ENCODE results near the gene HERC3. TPM values are rescaled to one million over a fixed set of nuclear protein-coding genes. Genes with fewer than 3 reads are reported as not detected.

Gene HERC3
- total and polyA plus RNA-seq, 2 donors (not counting 3 experiments of a cell fraction or from before 2014, with no cell fraction given) = 6.3 to 21.2 TPM

GRCh38 chr4:88730811-88731210, 138.5 kb downstream of the HERC3 start:
- DNase-seq (ENCODE audit: low read depth, low spot score) (no peak), FAIRE-seq (no peak)
- H3K27ac ChIP-seq (ENCODE audit: insufficient read depth, low read depth, low read length) = no peak overlapping the region
- no TSS peak for BruUV-seq (replicated peaks)
- no peaks in the 10 kb centered on the region for H3K79me2 ChIP-seq (ENCODE audit: control insufficient read depth, insufficient read depth, low read length)
- no peaks in the 10 kb centered on the region for H3K9me1 ChIP-seq (replicated peaks; ENCODE audit: control insufficient read depth, extremely low read depth, insufficient read depth, low read length)
- peaks cover 6% of the 10 kb centered on the region in 2 experiments for H3K36me3 ChIP-seq (ENCODE audit: control insufficient read depth in 2 of 2, extremely low read depth in 1 of 2, insufficient read depth in 2 of 2, low read length in 2 of 2)
- no peak overlapping the region for H3K4me3 ChIP-seq (replicated peaks in 1 of 3; ENCODE audit: insufficient read depth in 1 of 3, low read depth in 1 of 3, low read length in 3 of 3)
- POLR2A ChIA-PET = no interaction called here
- CTCF ChIA-PET = interaction anchor here (0.7 to 2.2 kb wide), 3 partner anchors 28 to 60 kb away, joined by 3 to 9 read pairs (median 3); no protein-coding TSS in a partner anchor
- no peaks in the 10 kb centered on the region for H3K27me3 ChIP-seq (ENCODE audit: control insufficient read depth in 2 of 2, insufficient read depth in 2 of 2, low read length in 2 of 2)
- H2AFZ ChIP-seq (ENCODE audit: low read depth, low read length) = no peak overlapping the region
- H3K4me1 ChIP-seq (ENCODE audit: control insufficient read depth, extremely low read depth, insufficient read depth, low read length) = peaks cover 8% of the 10 kb centered on the region
- H4K20me1 ChIP-seq (replicated peaks; ENCODE audit: control insufficient read depth, extremely low read depth, insufficient read depth, low read length) = no peaks in the 10 kb centered on the region
- no peak overlapping the region for H3K9ac ChIP-seq (replicated peaks; ENCODE audit: extremely low read depth, insufficient read depth, low read length)
- dilution Hi-C loops (cut with MboI; ENCODE audit: extremely low pct_ligation_motif_present, low sequenced_read_pairs) (no loop called here), intact Hi-C loops (cut with micrococcal nuclease) (no loop called here)
- no peak overlapping the region for H3K4me2 ChIP-seq (ENCODE audit: insufficient read depth, low read length)
- no peak for TF ChIP-seq POLR2A (IDR thresholded peaks at IDR 0.05; ENCODE audit: low read depth, low read length)
- no peak for TF ChIP-seq POLR2AphosphoS5 (IDR thresholded peaks at IDR 0.05; ENCODE audit: insufficient read depth, low read depth, low read length)
- TF ChIP-seq GATA2 (IDR thresholded peaks at IDR 0.05; ENCODE audit: insufficient read depth, insufficient read length, low read depth, low read length) = no peak
- TF ChIP-seq MYC (IDR thresholded peaks at IDR 0.05; ENCODE audit: low read depth, low read length) = no peak
- no peak for TF ChIP-seq MAX (IDR thresholded peaks at IDR 0.05; ENCODE audit: insufficient read depth, insufficient read length)
- no peak for TF ChIP-seq JUN (IDR thresholded peaks at IDR 0.05; ENCODE audit: borderline replicate concordance, insufficient read depth, insufficient read length, low read depth)
- TF ChIP-seq FOS (IDR thresholded peaks at IDR 0.05; ENCODE audit: borderline replicate concordance, insufficient read depth, low read length) = no peak
- H3K9me3 ChIP-seq (replicated peaks; ENCODE audit: control insufficient read depth, insufficient read depth, low read length) = no peaks in the 10 kb centered on the region

- POLR2A ChIA-PET = no interaction called here
- no peak for FAIRE-seq
- CTCF ChIA-PET = interaction anchor here (0.9 to 2.2 kb wide), 3 partner anchors 15 to 60 kb away, joined by 3 to 9 read pairs (median 3); no protein-coding TSS in a partner anchor
Measured at GRCh38 chr4:88731381-88731780, 139.1 kb downstream of the HERC3 start.

More at GRCh38 chr4:88731381-88731780, 139.1 kb downstream of the HERC3 start:
- Histone ChIP-seq H3K36me3 (ENCODE audit: control insufficient read depth in 2 of 2, extremely low read depth in 1 of 2, insufficient read depth in 2 of 2, low read length in 2 of 2) (peaks cover 6% of the 10 kb centered on the region in 2 experiments), H3K4me2 (ENCODE audit: insufficient read depth, low read length) (no peak overlapping the region), H3K4me3 (replicated peaks in 1 of 3; ENCODE audit: insufficient read depth in 1 of 3, low read depth in 1 of 3, low read length in 3 of 3) (no peak overlapping the region), H3K27ac (ENCODE audit: insufficient read depth, low read depth, low read length) (no peak overlapping the region), H3K79me2 (ENCODE audit: control insufficient read depth, insufficient read depth, low read length) (no peaks in the 10 kb centered on the region), H3K27me3 (ENCODE audit: control insufficient read depth in 2 of 2, insufficient read depth in 2 of 2, low read length in 2 of 2) (no peaks in the 10 kb centered on the region), H2AFZ (ENCODE audit: low read depth, low read length) (no peak overlapping the region), H3K4me1 (ENCODE audit: control insufficient read depth, extremely low read depth, insufficient read depth, low read length) (peaks cover 8% of the 10 kb centered on the region), H3K9me3 (replicated peaks; ENCODE audit: control insufficient read depth, insufficient read depth, low read length) (no peaks in the 10 kb centered on the region), H3K9ac (replicated peaks; ENCODE audit: extremely low read depth, insufficient read depth, low read length) (no peak overlapping the region), H4K20me1 (replicated peaks; ENCODE audit: control insufficient read depth, extremely low read depth, insufficient read depth, low read length) (no peaks in the 10 kb centered on the region), H3K9me1 (replicated peaks; ENCODE audit: control insufficient read depth, extremely low read depth, insufficient read depth, low read length) (no peaks in the 10 kb centered on the region)
- TF ChIP-seq MAX (IDR thresholded peaks at IDR 0.05; ENCODE audit: insufficient read depth, insufficient read length) (no peak), GATA2 (IDR thresholded peaks at IDR 0.05; ENCODE audit: insufficient read depth, insufficient read length, low read depth, low read length) (no peak), POLR2A (IDR thresholded peaks at IDR 0.05; ENCODE audit: low read depth, low read length) (no peak), JUN (IDR thresholded peaks at IDR 0.05; ENCODE audit: borderline replicate concordance, insufficient read depth, insufficient read length, low read depth) (no peak), CTCF (IDR thresholded peaks at IDR 0.05; ENCODE audit: extremely low read depth in 1 of 2, insufficient read depth in 1 of 2, low read depth in 1 of 2, low read length in 2 of 2) (no peak), MYC (IDR thresholded peaks at IDR 0.05; ENCODE audit: low read depth, low read length) (no peak), EZH2 (IDR thresholded peaks at IDR 0.05; ENCODE audit: borderline replicate concordance, low read depth, low read length, severe bottlenecking) (no peak), FOS (IDR thresholded peaks at IDR 0.05; ENCODE audit: borderline replicate concordance, insufficient read depth, low read length) (no peak), POLR2AphosphoS5 (IDR thresholded peaks at IDR 0.05; ENCODE audit: insufficient read depth, low read depth, low read length) (no peak)
- dilution Hi-C loops (cut with MboI; ENCODE audit: extremely low pct_ligation_motif_present, low sequenced_read_pairs) (no loop called here), intact Hi-C loops (cut with micrococcal nuclease) (no loop called here)
- BruUV-seq (replicated peaks) = no TSS peak
- no peak for DNase-seq (ENCODE audit: low read depth, low spot score)

Data from endothelial cell of umbilical vein (primary cell).